ENCODE measurements around the gene SFN. TPM values are rescaled to one million over a fixed set of nuclear protein-coding genes. Genes with fewer than 3 reads are reported as not detected.

SFN gene
- total RNA-seq, 8 experiments from 2014 or later = 0.16 to 1.3 (median 0.75) TPM; not detected in 1

GRCh38 chr1:26848941-26849774 is 13.8 kb upstream of the SFN start:
- in situ Hi-C loops (cut with MboI; ENCODE audit: low pct_unique_long_range_greater_than_20kb in 2 of 9, low sequenced_read_pairs in 9 of 9, unreplicated experiment in 9 of 9) = no loop called here
- Histone ChIP-seq H3K4me1 (replicated peaks in 1 of 2) (no peaks in the 10 kb centered on the region), H3K27ac (no peak overlapping the region), H3K4me3 (no peak overlapping the region)
- WGBS, 10 experiments = 61 to 100% (median 92%) methylated on average over 1 to 6 of the region's 10 CpGs; no CpG with 5 or more reads in 3 of the 10 experiments
- peak in 4 of 8 experiments; percentile 11 to 44 (median 24) for ATAC-seq (replicated peaks in 6 of 8)

- in situ Hi-C loops (cut with MboI; ENCODE audit: low pct_unique_long_range_greater_than_20kb in 2 of 9, low sequenced_read_pairs in 9 of 9, unreplicated experiment in 9 of 9) = no loop called here
- Histone ChIP-seq H3K4me3 (no peak overlapping the region), H3K4me1 (replicated peaks in 1 of 2) (no peaks in the 10 kb centered on the region), H3K27ac (no peak overlapping the region)
- no peak for ATAC-seq (replicated peaks in 6 of 8)
- WGBS, 10 experiments = 59 to 100% (median 95%) methylated on average over 1 to 5 of the region's 12 CpGs; no CpG with 5 or more reads in 3 of the 10 experiments
Measured at GRCh38 chr1:26851106-26851684, 11.8 kb upstream of the SFN start.

- H3K27ac ChIP-seq = no peak overlapping the region
- ATAC-seq (replicated peaks in 6 of 8) = no peak
- no peak overlapping the region for H3K4me3 ChIP-seq
- WGBS, 10 experiments = 13 to 90% (median 81%) methylated on average over 1 to 7 of the region's 9 CpGs; no CpG with 5 or more reads in 2 of the 10 experiments
- in situ Hi-C loops (cut with MboI; ENCODE audit: low pct_unique_long_range_greater_than_20kb in 2 of 9, low sequenced_read_pairs in 9 of 9, unreplicated experiment in 9 of 9) = no loop called here
- no peaks in the 10 kb centered on the region for H3K4me1 ChIP-seq (replicated peaks in 1 of 2)
Measured at GRCh38 chr1:26852701-26853100, 10.2 kb upstream of the SFN start.

GRCh38 chr1:26853156-26853555 is 9.8 kb upstream of the SFN start:
- ATAC-seq (replicated peaks in 6 of 8) = peak; percentile 67 to 99 (median 89)
- no peaks in the 10 kb centered on the region for H3K4me1 ChIP-seq (replicated peaks in 1 of 2)
- in situ Hi-C loops (cut with MboI; ENCODE audit: low pct_unique_long_range_greater_than_20kb in 2 of 9, low sequenced_read_pairs in 9 of 9, unreplicated experiment in 9 of 9) = no loop called here
- no peak overlapping the region for H3K4me3 ChIP-seq
- WGBS, 10 experiments = 0 to 61% (median 42%) methylated on average over 1 to 3 of the region's 3 CpGs; no CpG with 5 or more reads in 4 of the 10 experiments
- H3K27ac ChIP-seq = no peak overlapping the region

- Histone ChIP-seq H3K4me3 (no peak overlapping the region), H3K27ac (no peak overlapping the region), H3K4me1 (replicated peaks in 1 of 2) (no peaks in the 10 kb centered on the region)
- in situ Hi-C loops (cut with MboI; ENCODE audit: low pct_unique_long_range_greater_than_20kb in 2 of 9, low sequenced_read_pairs in 9 of 9, unreplicated experiment in 9 of 9) = no loop called here
- ATAC-seq (replicated peaks in 6 of 8) = peak in 2 of 8 experiments; percentile 5 to 23
- WGBS, 10 experiments = 80 to 100% (median 99%) methylated on average over 1 to 9 of the region's 10 CpGs; no CpG with 5 or more reads in 6 of the 10 experiments
Measured at GRCh38 chr1:26853600-26853999, 9.3 kb upstream of the SFN start.

GRCh38 chr1:26854906-26855305 is 8.0 kb upstream of the SFN start:
- H3K4me1 ChIP-seq (replicated peaks in 1 of 2) = no peaks in the 10 kb centered on the region
- 60 to 100% (median 82%) methylated on average over 2 to 3 of the region's 5 CpGs; no CpG with 5 or more reads in 7 of the 10 experiments for WGBS, 10 experiments
- no peak overlapping the region for H3K27ac ChIP-seq
- no peak for ATAC-seq (replicated peaks in 6 of 8)
- in situ Hi-C loops (cut with MboI; ENCODE audit: low pct_unique_long_range_greater_than_20kb in 2 of 9, low sequenced_read_pairs in 9 of 9, unreplicated experiment in 9 of 9) = no loop called here
- H3K4me3 ChIP-seq = no peak overlapping the region

- in situ Hi-C loops (cut with MboI; ENCODE audit: low pct_unique_long_range_greater_than_20kb in 2 of 9, low sequenced_read_pairs in 9 of 9, unreplicated experiment in 9 of 9) = no loop called here
- Histone ChIP-seq H3K4me1 (replicated peaks in 1 of 2) (no peaks in the 10 kb centered on the region), H3K4me3 (no peak overlapping the region), H3K27ac (no peak overlapping the region)
- no peak for ATAC-seq (replicated peaks in 6 of 8)
- WGBS, 10 experiments = 88 to 100% (median 91%) methylated on average over 1 to 3 of the region's 4 CpGs; no CpG with 5 or more reads in 4 of the 10 experiments
Measured at GRCh38 chr1:26855636-26856035, 7.3 kb upstream of the SFN start.

- H3K4me3 ChIP-seq = no peak overlapping the region
- in situ Hi-C loops (cut with MboI; ENCODE audit: low pct_unique_long_range_greater_than_20kb in 2 of 9, low sequenced_read_pairs in 9 of 9, unreplicated experiment in 9 of 9) = no loop called here
- WGBS, 10 experiments = 90 to 100% (median 94%) methylated on average over 2 to 7 of the region's 11 CpGs; no CpG with 5 or more reads in 7 of the 10 experiments
- H3K27ac ChIP-seq = no peak overlapping the region
- H3K4me1 ChIP-seq (replicated peaks in 1 of 2) = no peaks in the 10 kb centered on the region
- no peak for ATAC-seq (replicated peaks in 6 of 8)
Measured at GRCh38 chr1:26856181-26856580, 6.8 kb upstream of the SFN start.

GRCh38 chr1:26856604-26857469 is 6.1 kb upstream of the SFN start:
- WGBS, 10 experiments = 42 to 96% (median 74%) methylated on average over 2 to 8 of the region's 21 CpGs; no CpG with 5 or more reads in 4 of the 10 experiments
- in situ Hi-C loops (cut with MboI; ENCODE audit: low pct_unique_long_range_greater_than_20kb in 2 of 9, low sequenced_read_pairs in 9 of 9, unreplicated experiment in 9 of 9) = no loop called here

GRCh38 chr1:26857473-26858060 is 5.4 kb upstream of the SFN start:
- Histone ChIP-seq H3K4me1 (replicated peaks in 1 of 2) (no peaks in the 10 kb centered on the region), H3K4me3 (no peak overlapping the region), H3K27ac (no peak overlapping the region)
- WGBS, 10 experiments = 33 to 100% (median 70%) methylated on average over 1 to 7 of the region's 8 CpGs
- in situ Hi-C loops (cut with MboI; ENCODE audit: low pct_unique_long_range_greater_than_20kb in 2 of 9, low sequenced_read_pairs in 9 of 9, unreplicated experiment in 9 of 9) = no loop called here
- no peak for ATAC-seq (replicated peaks in 6 of 8)

More at GRCh38 chr1:26856604-26857469, 6.1 kb upstream of the SFN start:
- peak in 1 of 8 experiments; percentile 6 for ATAC-seq (replicated peaks in 6 of 8)
- Histone ChIP-seq H3K4me1 (replicated peaks in 1 of 2) (no peaks in the 10 kb centered on the region), H3K27ac (no peak overlapping the region), H3K4me3 (no peak overlapping the region)

GRCh38 chr1:26858160-26858559 is 4.8 kb upstream of the SFN start:
- 75 to 100% (median 86%) methylated on average over 1 to 4 of the region's 4 CpGs; no CpG with 5 or more reads in 3 of the 10 experiments for WGBS, 10 experiments
- Histone ChIP-seq H3K4me3 (no peak overlapping the region), H3K27ac (no peak overlapping the region), H3K4me1 (replicated peaks in 1 of 2) (no peaks in the 10 kb centered on the region)
- peak in 3 of 8 experiments; percentile 16 to 49 (median 44) for ATAC-seq (replicated peaks in 6 of 8)
- in situ Hi-C loops (cut with MboI; ENCODE audit: low pct_unique_long_range_greater_than_20kb in 2 of 9, low sequenced_read_pairs in 9 of 9, unreplicated experiment in 9 of 9) = no loop called here

GRCh38 chr1:26858891-26859640 is 3.9 kb upstream of the SFN start:
- H3K27ac ChIP-seq = no peak overlapping the region
- in situ Hi-C loops (cut with MboI; ENCODE audit: low pct_unique_long_range_greater_than_20kb in 2 of 9, low sequenced_read_pairs in 9 of 9, unreplicated experiment in 9 of 9) = no loop called here

More at GRCh38 chr1:26858891-26859640, 3.9 kb upstream of the SFN start:
- no peak for ATAC-seq (replicated peaks in 6 of 8)
- Histone ChIP-seq H3K4me3 (no peak overlapping the region), H3K4me1 (replicated peaks in 1 of 2) (peaks cover 0 to 2% of the 10 kb centered on the region in 2 donors)
- 60 to 100% (median 92%) methylated on average over 1 to 6 of the region's 7 CpGs; no CpG with 5 or more reads in 3 of the 10 experiments for WGBS, 10 experiments

Measured in motor neuron (in vitro differentiated cells).